ENCODE data around the gene ZNF407.

The ZNF407 gene

GRCh38 chr18:74916773-74917393, 319.2 kb downstream of the ZNF407 start:
- in situ Hi-C loops (cut with MboI; ENCODE audit: low sequenced_read_pairs) = no loop called here

GRCh38 chr18:74918276-74918790, 320.7 kb downstream of the ZNF407 start:
- in situ Hi-C loops (cut with MboI; ENCODE audit: low sequenced_read_pairs) = no loop called here

GRCh38 chr18:74921057-74921820, 323.6 kb downstream of the ZNF407 start:
- in situ Hi-C loops (cut with MboI; ENCODE audit: low sequenced_read_pairs) = no loop called here

DNA sequence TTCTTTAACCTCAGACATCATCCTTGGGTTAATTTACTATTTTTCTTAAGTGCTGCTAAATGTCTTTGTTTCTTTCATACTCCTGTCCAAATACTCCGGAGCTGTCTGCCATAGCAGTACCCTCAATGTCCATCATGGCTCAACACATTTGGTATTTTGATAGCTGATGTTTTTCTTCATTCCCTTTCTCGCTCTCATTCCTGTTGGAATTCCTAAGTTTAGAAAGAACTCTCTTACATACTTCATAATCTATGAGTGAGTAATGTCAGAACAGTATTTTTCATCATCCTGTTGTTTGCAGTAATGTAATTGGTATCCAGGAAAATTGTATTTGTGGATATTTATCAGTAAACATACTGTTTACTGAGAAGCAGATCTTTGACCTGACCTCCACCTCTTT, 328.4 kb downstream of the ZNF407 start:
- in situ Hi-C loops (cut with MboI; ENCODE audit: low sequenced_read_pairs) = no loop called here

- in situ Hi-C loops (cut with MboI; ENCODE audit: low sequenced_read_pairs) = no loop called here
Measured at GRCh38 chr18:74928194-74928968, 330.7 kb downstream of the ZNF407 start.

DNA sequence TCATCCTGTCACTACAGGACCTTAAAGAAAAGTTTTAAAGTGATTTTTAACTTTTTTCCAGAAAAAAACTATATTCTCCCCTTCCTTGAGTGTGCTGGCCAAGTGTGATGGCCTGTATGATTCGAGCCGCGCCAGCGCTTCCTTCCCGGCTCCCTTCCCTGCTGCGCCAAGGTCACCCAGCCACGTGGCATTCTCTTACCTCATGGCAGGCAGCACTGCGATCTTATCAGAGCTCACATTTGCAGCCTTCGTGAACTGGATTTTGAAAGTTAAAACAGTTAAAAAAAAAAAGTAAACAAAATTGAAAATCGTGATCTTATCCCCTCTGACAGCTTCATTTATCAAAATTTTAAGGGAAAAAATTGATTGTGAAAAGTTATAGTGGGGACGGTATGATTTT, 331.4 kb downstream of the ZNF407 start:
- in situ Hi-C loops (cut with MboI; ENCODE audit: low sequenced_read_pairs) = no loop called here

- in situ Hi-C loops (cut with MboI; ENCODE audit: low sequenced_read_pairs) = no loop called here
Measured at GRCh38 chr18:74930616-74931015, 332.9 kb downstream of the ZNF407 start.

DNA sequence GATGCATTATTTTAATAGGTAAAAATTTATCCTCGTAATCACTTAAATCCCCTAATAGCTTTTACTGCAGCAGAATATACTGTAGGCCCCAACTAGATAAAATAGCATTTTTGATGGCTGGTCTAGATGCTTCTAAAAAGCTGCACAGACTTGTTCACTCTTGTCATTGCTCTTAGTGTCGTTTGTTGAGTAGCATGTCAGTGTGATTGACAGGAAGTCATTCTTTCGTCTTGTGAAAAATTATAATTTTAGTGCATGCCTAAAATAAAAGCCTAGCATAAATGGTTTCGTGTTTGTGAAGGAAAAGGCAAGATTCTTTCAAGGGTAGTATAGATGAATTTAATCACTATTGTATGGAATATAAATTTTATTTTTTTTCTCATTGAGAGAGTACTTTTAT, 336.3 kb downstream of the ZNF407 start:
- in situ Hi-C loops (cut with MboI; ENCODE audit: low sequenced_read_pairs) = no loop called here

DNA sequence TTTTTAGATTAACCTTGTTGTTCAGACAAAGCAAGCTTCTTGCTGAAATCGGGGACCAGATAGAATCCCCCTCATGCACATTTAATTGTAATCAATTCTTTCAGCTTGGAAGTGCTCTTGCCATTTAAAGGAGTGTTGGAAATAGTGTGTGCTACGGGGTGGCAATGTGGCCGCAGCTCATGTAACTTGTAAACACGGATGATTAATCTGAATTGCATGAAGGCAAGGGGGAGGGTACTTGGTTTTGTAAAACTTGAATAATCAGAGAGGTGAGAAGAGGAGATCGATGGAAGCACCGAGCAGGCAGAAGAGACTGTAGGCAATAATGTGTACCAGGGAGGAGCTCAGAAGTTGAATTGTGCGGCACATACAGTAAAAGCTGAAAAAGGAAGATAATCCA, 337.8 kb downstream of the ZNF407 start:
- in situ Hi-C loops (cut with MboI; ENCODE audit: low sequenced_read_pairs) = no loop called here

GRCh38 chr18:74936343-74936742, 338.7 kb downstream of the ZNF407 start:
- in situ Hi-C loops (cut with MboI; ENCODE audit: low sequenced_read_pairs) = no loop called here

DNA sequence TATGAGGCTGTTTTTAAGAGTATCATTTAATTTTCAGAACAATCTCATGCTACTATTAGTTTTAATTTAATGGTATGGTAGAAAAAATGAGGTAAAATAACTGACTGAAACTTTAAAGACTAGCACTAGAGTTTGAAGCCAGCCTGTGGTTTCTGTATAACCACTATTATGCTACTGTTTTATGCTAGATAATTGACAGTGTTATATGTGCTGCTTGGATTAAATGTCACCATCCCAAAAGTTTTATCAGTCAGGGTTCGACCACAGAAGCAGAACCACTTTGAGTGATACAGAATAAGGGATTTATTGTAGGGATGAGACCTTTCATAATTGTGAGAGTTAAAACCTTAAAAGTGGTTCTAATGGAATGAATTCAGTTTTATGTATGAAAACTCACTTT, 339.6 kb downstream of the ZNF407 start:
- in situ Hi-C loops (cut with MboI; ENCODE audit: low sequenced_read_pairs) = no loop called here

GRCh38 chr18:74940856-74941255, 343.2 kb downstream of the ZNF407 start:
- in situ Hi-C loops (cut with MboI; ENCODE audit: low sequenced_read_pairs) = no loop called here

DNA sequence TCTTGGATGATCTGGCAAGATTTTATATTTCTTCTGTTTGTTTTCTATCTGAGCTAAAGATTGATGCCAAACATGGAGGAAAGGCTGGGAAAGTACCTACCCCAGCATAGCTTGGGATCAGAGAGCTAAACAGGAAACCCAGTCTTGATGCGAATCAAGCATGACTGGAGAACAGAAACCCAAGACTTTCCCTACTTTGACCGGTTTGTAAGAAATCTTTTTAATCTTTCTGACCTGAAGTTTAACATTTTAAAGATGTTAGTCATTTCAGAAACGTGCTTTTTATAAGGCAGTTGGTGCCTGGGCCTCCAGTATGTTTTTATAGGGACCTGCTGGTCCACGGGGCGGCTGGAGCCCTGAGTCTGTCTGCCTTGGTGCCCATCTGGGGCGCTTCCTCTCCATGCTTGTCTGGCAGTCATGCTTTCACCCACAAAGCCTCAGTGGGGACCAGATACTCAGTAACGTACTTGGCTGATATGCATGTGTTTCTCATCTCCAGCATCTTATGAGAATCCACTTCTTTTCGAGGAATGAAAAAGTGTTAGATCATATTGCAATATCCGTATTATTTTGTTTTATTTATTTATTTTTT, 344.7 kb downstream of the ZNF407 start:
- in situ Hi-C loops (cut with MboI; ENCODE audit: low sequenced_read_pairs) = no loop called here

DNA sequence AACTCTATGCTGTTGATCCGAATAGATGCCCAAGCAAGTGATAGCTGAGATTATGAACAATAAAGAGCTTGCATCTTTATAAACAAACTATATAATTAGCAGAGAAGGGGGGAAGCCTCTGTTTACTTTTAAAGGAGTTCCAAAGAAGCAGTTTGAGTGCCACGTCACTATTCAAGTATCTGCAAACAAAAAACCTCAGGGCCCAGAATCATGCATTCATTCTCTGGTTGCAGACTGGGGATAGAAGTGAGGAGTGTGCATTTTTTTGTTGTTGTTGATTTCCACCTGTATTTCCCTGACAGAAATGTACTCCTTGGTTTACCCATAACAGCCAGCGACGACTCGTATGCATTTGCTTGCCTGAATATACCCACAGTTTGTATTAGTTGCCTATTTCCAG, 347.0 kb downstream of the ZNF407 start:
- in situ Hi-C loops (cut with MboI; ENCODE audit: low sequenced_read_pairs) = no loop called here

- in situ Hi-C loops (cut with MboI; ENCODE audit: low sequenced_read_pairs) = no loop called here
Measured at GRCh38 chr18:74945774-74946545, 348.3 kb downstream of the ZNF407 start.

- in situ Hi-C loops (cut with MboI; ENCODE audit: low sequenced_read_pairs) = no loop called here
Measured at GRCh38 chr18:74946646-74947375, 349.1 kb downstream of the ZNF407 start.

GRCh38 chr18:74947417-74947816, 349.7 kb downstream of the ZNF407 start:
- in situ Hi-C loops (cut with MboI; ENCODE audit: low sequenced_read_pairs) = no loop called here

- in situ Hi-C loops (cut with MboI; ENCODE audit: low sequenced_read_pairs) = no loop called here
Measured at GRCh38 chr18:74947875-74948274, 350.2 kb downstream of the ZNF407 start.

DNA sequence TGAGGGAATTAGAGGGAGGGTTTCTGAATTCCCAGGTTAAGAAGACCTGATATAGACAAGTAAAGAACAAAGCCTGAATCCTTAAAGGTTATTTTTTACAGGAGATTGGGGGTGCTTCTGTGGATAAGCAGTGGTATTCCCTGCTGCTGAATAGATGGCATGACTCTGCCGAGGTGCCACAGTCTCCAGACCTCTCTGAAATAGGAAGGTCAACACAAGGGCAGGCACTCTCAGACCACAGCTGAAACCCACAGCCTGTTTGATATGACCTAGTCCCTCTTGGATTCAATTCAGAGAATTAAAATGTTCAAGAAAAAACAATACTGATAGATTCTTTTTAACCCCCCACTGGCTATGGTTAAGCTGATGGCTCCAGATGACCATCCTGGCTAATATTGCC, 351.9 kb downstream of the ZNF407 start:
- in situ Hi-C loops (cut with MboI; ENCODE audit: low sequenced_read_pairs) = no loop called here

DNA sequence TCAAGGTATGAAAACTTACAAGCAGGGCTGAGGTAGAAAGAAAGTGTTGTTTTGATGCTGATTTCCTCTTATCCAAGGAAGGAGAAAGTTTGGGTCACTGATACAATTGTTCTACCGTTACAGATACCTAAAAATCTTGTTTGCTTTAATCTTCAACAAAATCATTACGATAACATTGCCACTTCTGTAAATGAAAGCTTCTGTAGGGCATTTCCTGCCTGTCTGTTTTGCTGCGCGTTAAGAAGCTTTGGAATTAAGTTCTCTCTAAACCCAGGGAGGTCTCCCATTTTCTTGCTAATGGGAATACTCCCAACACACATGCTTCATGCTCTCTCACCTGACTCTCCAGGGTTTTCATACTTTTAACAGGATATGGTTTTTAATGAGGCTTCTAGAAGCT, 352.8 kb downstream of the ZNF407 start:
- in situ Hi-C loops (cut with MboI; ENCODE audit: low sequenced_read_pairs) = no loop called here

All from hTERT RPE-1 (cell line).